Mesendoderm (in vitro differentiated cells): Measurements from ENCODE around the gene CAMK2N1.
"Not testable (repeated sequence)": the region's sequence is repeated elsewhere in the genome, so short reads cannot be mapped to it uniquely, and the experiment has no call there.

Experiments
- DNase-seq: peaks from one replicate; pipeline ENCODE4 v3.0.0; 2013
- H2AK5ac ChIP-seq: 2 replicates; pipeline ENCODE4 v1.6.1; 2013; ENCODE audit warnings: low read length, inconsistent platforms
- H2BK120ac ChIP-seq: 2 replicates; pipeline ENCODE4 v1.6.1; 2013; ENCODE audit warnings: low read depth, mild to moderate bottlenecking, low read length, moderate library complexity, mixed read lengths
- H2BK15ac ChIP-seq: replicated peaks from 2 replicates; pipeline ENCODE4 v1.6.1; 2013; ENCODE audit warnings: low read depth, mild to moderate bottlenecking, moderate library complexity
- H2BK5ac ChIP-seq: 2 replicates; pipeline ENCODE4 v1.6.1; 2013; ENCODE audit warnings: low read length, inconsistent platforms
- H3K18ac ChIP-seq: 2 replicates; pipeline ENCODE4 v1.6.1; 2013; ENCODE audit warnings: mild to moderate bottlenecking, low read length, mixed read lengths
- H3K23ac ChIP-seq: one replicate; pipeline ENCODE4 v1.6.1; 2013; ENCODE audit warnings: low read length
- H3K27ac ChIP-seq: 2 replicates; pipeline ENCODE4 v1.5.1; 2013; ENCODE audit warnings: low read depth, mild to moderate bottlenecking, inconsistent platforms, low read length, moderate library complexity
- H3K27me3 ChIP-seq: 2 replicates; pipeline ENCODE4 v1.6.1; 2013; ENCODE audit warnings: low read length, control low read depth, mild to moderate bottlenecking, inconsistent platforms; ENCODE audit not compliant: insufficient read depth, poor library complexity
- H3K36me3 ChIP-seq: 2 replicates; pipeline ENCODE4 v1.6.1; 2013; ENCODE audit warnings: low read length, inconsistent platforms; ENCODE audit not compliant: control insufficient read depth, insufficient read depth
- H3K4ac ChIP-seq: one replicate; pipeline ENCODE4 v1.6.1; 2013; ENCODE audit warnings: low read depth, mild to moderate bottlenecking, low read length, moderate library complexity
- H3K4me1 ChIP-seq: 2 replicates; pipeline ENCODE4 v1.6.1; 2013; ENCODE audit warnings: low read depth, low read length, inconsistent platforms; ENCODE audit not compliant: control insufficient read depth
- H3K4me2 ChIP-seq: 2 replicates; pipeline ENCODE4 v1.6.1; 2013; ENCODE audit warnings: low read length
- H3K4me3 ChIP-seq: 2 replicates; pipeline ENCODE4 v1.5.1; 2013; ENCODE audit warnings: mild to moderate bottlenecking, low read length
- H3K56ac ChIP-seq: one replicate; pipeline ENCODE4 v1.6.1; 2013; ENCODE audit warnings: low read length
- H3K79me1 ChIP-seq: 2 replicates; pipeline ENCODE4 v1.6.1; 2013; ENCODE audit warnings: low read length, inconsistent platforms
- H3K79me2 ChIP-seq: 2 replicates; pipeline ENCODE4 v1.6.1; 2013; ENCODE audit warnings: mild to moderate bottlenecking, low read length; ENCODE audit not compliant: control insufficient read depth, insufficient read depth
- H3K9ac ChIP-seq: 2 replicates; pipeline ENCODE4 v1.6.1; 2013; ENCODE audit warnings: low read length, inconsistent platforms
- H4K5ac ChIP-seq: one replicate; pipeline ENCODE4 v1.6.1; 2013; ENCODE audit warnings: low read length
- H4K8ac ChIP-seq: one replicate; pipeline ENCODE4 v1.6.1; 2013; ENCODE audit warnings: low read depth, mild to moderate bottlenecking, control low read depth, low read length, moderate library complexity
- WGBS: extraction: QIAGEN DNeasy Blood & Tissue Kit; methylation state at CpG from one replicate; pipeline ENCODE4 v1.1.7; 2013; ENCODE audit warnings: low lambda C conversion rate, missing lambda C conversion rate; ENCODE audit not compliant: insufficient coverage; ENCODE audit errors: extremely low coverage; 5-methylcytosine and 5-hydroxymethylcytosine counted together

The CAMK2N1 gene

DNA sequence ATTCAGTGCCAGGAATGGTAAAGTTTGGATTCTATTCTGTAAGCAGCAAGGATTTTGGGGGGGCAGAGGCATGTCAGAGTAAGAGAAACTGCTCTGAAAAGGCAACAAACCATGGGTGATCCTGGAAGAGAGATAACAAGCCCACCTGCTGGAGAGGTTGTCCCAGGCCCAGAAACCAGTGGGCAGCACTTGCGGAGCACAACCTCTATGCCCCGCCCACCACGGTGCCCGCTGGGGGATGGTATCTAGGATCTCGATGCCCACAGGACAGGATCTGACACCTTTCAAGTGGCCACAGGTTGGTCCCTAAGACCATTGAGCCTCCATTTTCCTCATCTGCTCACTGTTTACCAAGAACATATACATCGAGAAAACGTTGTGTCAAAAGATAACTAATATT lies 42.2 kb upstream of the CAMK2N1 start:
- Histone ChIP-seq H3K79me2 (no peaks in the 10 kb centered on the region), H3K4me3 (no peak overlapping the region), H2BK5ac (no peak overlapping the region), H2AK5ac (no peak overlapping the region), H4K8ac (no peak overlapping the region), H3K9ac (no peak overlapping the region), H3K56ac (no peak overlapping the region), H3K4ac (no peak overlapping the region), H3K27me3 (no peaks in the 10 kb centered on the region), H3K23ac (no peak overlapping the region), H3K79me1 (no peaks in the 10 kb centered on the region), H2BK120ac (no peak overlapping the region), H3K4me1 (no peaks in the 10 kb centered on the region), H3K27ac (no peak overlapping the region), H3K18ac (no peak overlapping the region), H4K5ac (no peak overlapping the region), H3K4me2 (no peak overlapping the region), H3K36me3 (no peaks in the 10 kb centered on the region), H2BK15ac (no peak overlapping the region)
- no CpG with 5 or more reads among the region's 7 CpGs for WGBS
- DNase-seq, result no peak

DNA sequence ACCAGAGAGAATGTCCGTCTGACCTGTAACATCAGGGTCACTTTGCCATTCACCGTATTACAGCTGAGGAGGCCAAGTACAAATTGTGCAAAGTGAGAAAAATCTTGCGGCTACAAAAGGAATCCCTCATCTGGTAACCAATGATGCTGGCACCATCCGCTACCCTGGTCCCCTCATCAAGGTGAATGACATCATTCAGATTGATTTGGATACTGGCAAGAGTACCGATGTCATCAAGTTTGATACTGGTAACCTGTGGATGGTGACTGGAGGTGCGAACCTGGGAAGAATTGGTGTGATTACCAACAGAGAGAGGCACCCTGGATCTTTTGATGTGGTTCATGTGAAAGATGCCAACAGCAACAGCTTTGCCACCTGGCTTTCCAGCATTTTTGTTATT lies 40.3 kb upstream of the CAMK2N1 start:
- no peak for DNase-seq
- Histone ChIP-seq H3K79me2 (no peaks in the 10 kb centered on the region), H3K27ac (no peak overlapping the region), H2BK5ac (no peak overlapping the region), H2AK5ac (no peak overlapping the region), H3K4me2 (no peak overlapping the region), H3K4ac (no peak overlapping the region), H3K9ac (no peak overlapping the region), H2BK15ac (no peak overlapping the region), H3K36me3 (no peaks in the 10 kb centered on the region), H4K8ac (no peak overlapping the region), H3K23ac (no peak overlapping the region), H3K18ac (no peak overlapping the region), H4K5ac (no peak overlapping the region), H3K4me3 (no peak overlapping the region), H3K56ac (no peak overlapping the region), H3K4me1 (no peaks in the 10 kb centered on the region), H3K79me1 (no peaks in the 10 kb centered on the region), H3K27me3 (no peaks in the 10 kb centered on the region), H2BK120ac (no peak overlapping the region)
- WGBS, result no CpG with 5 or more reads among the region's 6 CpGs

DNA sequence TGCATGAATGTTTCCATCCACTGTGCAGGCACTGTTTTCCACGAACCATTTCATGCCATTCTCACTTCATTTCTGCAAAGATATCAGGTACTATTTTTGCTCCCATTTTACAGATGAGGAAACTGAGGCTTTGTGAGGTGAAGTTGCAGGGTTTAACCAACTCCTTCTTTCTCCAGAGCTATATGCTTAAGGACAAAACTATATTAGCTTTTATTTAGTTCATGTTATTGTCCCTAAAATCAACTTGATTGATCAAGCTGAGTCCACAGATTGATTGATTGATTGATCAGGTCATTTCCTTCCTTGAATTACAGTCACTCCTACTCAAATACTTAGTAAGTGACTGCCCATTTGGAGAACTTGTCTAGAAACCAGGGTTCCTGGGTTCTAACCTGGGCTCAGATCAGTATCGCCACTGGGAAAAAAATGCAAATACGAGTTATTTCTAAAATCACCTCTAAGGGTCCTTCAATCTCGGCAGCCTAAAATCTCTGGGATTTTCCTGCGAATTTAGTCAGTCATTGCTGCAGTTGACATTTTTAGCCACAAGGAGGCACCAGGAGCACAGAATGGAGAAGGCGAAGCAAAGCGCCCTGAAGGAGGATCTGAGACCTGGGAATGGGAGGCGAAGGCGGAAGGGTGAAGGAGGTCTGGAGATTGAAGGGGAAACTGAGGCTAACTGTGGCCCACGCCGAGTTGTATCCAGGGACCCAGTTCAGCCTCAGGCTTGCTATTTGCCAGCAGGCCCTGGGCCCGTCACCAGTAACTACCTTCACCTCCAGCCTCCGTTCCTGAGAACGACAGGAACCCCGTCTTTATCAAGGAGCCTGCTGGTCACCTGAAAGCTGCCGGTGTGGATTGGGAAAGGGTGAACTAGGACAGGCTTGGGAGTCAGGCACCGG lies 36.2 kb upstream of the CAMK2N1 start:
- H2BK5ac ChIP-seq, result no peak overlapping the region
- H3K27ac ChIP-seq, result no peak overlapping the region
- peak; percentile 90 for DNase-seq
- peak overlapping the region; percentile 3 for H3K9ac ChIP-seq
- H3K18ac ChIP-seq, result no peak overlapping the region
- H3K4me2 ChIP-seq, result no peak overlapping the region
- no peaks in the 10 kb centered on the region for H3K36me3 ChIP-seq
- H3K79me1 ChIP-seq, result no peaks in the 10 kb centered on the region
- no peak overlapping the region for H2AK5ac ChIP-seq
- no peak overlapping the region for H3K4ac ChIP-seq
- H3K23ac ChIP-seq, result no peak overlapping the region
- peak overlapping the region; percentile 19 for H3K56ac ChIP-seq
- H3K27me3 ChIP-seq, result no peaks in the 10 kb centered on the region
- no CpG with 5 or more reads among the region's 17 CpGs for WGBS
- H3K4me3 ChIP-seq, result no peak overlapping the region
- no peak overlapping the region for H2BK15ac ChIP-seq
- H2BK120ac ChIP-seq, result no peak overlapping the region
- H4K5ac ChIP-seq, result no peak overlapping the region
- no peaks in the 10 kb centered on the region for H3K4me1 ChIP-seq
- H4K8ac ChIP-seq, result no peak overlapping the region
- no peaks in the 10 kb centered on the region for H3K79me2 ChIP-seq

DNA sequence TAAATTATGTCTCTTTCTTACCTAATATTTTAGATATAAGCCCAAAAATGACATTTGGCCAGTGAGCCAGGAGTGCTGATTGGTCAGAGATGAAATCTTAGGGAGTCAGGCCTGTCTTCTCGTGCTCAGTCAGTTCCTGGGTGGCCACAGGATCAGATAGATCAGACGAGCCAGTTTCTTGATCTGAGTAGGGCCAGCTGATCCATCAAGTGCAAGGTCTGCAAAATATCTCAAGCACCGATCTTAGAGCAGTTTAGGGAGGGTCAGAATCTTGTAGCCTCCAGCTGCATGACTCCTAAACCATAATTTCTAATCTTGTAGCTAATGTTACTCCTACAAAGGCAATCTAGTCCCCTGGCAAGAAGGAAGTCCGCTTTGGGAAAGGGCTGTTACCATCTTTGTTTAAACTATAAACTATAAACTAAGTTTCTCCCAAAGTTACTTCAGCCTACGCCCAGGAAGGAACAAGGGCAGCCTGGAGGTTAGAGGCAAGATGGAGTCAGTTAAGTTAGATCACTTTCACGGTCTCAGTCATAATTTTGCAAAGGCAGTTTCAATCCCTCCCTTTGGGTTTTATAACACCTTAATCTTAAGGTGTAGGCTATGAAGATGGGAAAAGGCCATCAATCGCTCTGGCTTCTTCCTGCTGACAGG lies 33.7 kb upstream of the CAMK2N1 start:
- H2BK5ac ChIP-seq, H3K4me2 ChIP-seq, H3K4ac ChIP-seq, H3K79me1 ChIP-seq, H3K79me2 ChIP-seq, H4K8ac ChIP-seq, H3K27ac ChIP-seq, H2AK5ac ChIP-seq, H3K4me3 ChIP-seq, H4K5ac ChIP-seq, H2BK120ac ChIP-seq, H3K56ac ChIP-seq, H3K9ac ChIP-seq, H3K23ac ChIP-seq, H3K4me1 ChIP-seq, H2BK15ac ChIP-seq, H3K18ac ChIP-seq, DNase-seq, H3K36me3 ChIP-seq, H3K27me3 ChIP-seq: not testable (repeated sequence)
- WGBS, result no CpG with 5 or more reads among the region's 7 CpGs

DNA sequence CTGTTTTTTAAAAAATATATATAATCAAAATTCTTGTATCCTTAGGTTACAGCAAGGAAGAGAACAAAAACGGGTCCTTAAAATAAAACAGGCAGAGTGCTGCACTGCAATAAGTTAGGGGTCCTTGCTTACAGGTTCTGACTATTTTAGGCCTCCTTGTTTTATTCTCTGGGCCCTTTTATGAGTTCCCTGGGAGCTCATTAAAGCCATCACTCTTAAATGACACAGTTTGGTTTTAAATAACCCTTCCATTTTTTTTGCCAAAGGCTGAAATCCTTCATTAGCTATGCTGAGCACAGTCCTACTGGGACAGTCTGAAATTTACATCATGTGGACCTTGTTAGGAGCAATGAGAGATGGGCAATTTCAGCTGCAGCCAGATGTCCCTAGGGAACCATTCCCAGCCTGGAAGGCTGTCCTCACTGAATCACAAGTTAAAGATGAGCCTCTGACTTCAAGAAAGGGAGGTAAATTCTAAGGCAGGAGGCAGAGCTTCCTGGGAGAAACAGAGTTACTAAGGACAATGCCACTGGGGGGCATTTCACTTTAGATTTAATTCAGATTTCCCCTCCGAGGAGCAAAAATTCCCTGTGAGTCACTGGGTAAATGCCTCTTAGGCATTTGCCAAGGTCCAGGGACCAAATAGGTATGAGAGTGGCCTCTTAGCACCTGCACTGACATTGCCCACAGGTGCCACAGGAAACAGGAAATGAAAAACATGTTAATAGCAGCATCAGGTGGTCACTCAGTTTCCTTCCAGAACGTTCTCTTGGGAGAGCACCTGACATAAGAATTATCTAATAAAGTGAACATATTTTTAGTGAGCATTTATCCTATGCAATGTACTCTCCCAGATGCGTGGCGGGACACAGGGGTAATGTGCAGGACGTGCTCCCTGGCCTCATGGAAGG lies 25.8 kb upstream of the CAMK2N1 start:
- Histone ChIP-seq H3K27ac (no peak overlapping the region), H3K4ac (no peak overlapping the region), H3K4me2 (no peak overlapping the region), H3K79me1 (peaks cover 3% of the 10 kb centered on the region), H3K56ac (no peak overlapping the region), H3K36me3 (no peaks in the 10 kb centered on the region), H3K79me2 (peaks cover 3% of the 10 kb centered on the region), H4K8ac (no peak overlapping the region), H3K27me3 (no peaks in the 10 kb centered on the region), H2BK15ac (no peak overlapping the region), H3K9ac (no peak overlapping the region), H2BK5ac (no peak overlapping the region), H3K18ac (no peak overlapping the region), H2AK5ac (no peak overlapping the region), H3K4me1 (no peaks in the 10 kb centered on the region), H4K5ac (no peak overlapping the region), H3K23ac (no peak overlapping the region), H3K4me3 (no peak overlapping the region), H2BK120ac (no peak overlapping the region)
- WGBS, result no CpG with 5 or more reads among the region's 6 CpGs
- no peak for DNase-seq
